ENCODE measurements around the gene JPT1. TPM values are rescaled to one million over a fixed set of nuclear protein-coding genes. Genes with fewer than 3 reads are reported as not detected.
A peak's percentile ranks its signal among the peaks of the same experiment; 100 is the strongest.

The JPT1 gene
- total RNA-seq, 1 donor from 2014 or later, result 72.9 TPM

DNA sequence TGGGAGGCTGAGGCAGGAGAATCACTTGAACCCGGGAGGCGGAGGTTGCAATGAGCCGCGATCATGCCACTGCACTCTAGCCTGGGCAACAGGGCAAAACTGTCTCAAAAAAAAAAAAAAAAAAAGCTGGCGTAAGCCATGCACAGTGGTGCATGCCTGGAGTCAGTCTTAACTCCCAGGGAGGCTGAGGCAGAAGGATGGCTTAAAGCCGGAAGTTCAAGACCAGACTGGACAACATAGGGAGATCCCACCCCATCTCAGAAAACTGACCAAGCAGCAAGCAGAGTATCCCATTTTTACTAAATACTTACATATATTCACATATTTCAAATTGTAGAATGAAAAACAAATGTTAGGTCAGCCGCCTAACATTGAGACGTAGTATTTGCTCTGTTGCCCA is 27.4 kb downstream of the JPT1 start:
- ATAC-seq (ENCODE audit: low read depth) (no peak), DNase-seq (no peak)
- Mint-ChIP-seq H3K27ac (peak overlapping the region; percentile 46), H3K4me3 (no peak overlapping the region), H3K27me3 (no peaks in the 10 kb centered on the region), H3K9me3 (no peaks in the 10 kb centered on the region), H3K36me3 (ENCODE audit: low read depth) (peaks cover 22% of the 10 kb centered on the region), H3K4me1 (peaks cover 49% of the 10 kb centered on the region)
- intact Hi-C loops (cut with micrococcal nuclease), result no loop called here
- POLR2A ChIA-PET, result interaction anchor here (0.6 to 13.0 kb wide), 6 partner anchors 10 to 282 kb away, joined by 3 to 292 read pairs (median 5); partner anchors contain the start of gene ARMC7
- TF ChIP-seq, protein P1, sequence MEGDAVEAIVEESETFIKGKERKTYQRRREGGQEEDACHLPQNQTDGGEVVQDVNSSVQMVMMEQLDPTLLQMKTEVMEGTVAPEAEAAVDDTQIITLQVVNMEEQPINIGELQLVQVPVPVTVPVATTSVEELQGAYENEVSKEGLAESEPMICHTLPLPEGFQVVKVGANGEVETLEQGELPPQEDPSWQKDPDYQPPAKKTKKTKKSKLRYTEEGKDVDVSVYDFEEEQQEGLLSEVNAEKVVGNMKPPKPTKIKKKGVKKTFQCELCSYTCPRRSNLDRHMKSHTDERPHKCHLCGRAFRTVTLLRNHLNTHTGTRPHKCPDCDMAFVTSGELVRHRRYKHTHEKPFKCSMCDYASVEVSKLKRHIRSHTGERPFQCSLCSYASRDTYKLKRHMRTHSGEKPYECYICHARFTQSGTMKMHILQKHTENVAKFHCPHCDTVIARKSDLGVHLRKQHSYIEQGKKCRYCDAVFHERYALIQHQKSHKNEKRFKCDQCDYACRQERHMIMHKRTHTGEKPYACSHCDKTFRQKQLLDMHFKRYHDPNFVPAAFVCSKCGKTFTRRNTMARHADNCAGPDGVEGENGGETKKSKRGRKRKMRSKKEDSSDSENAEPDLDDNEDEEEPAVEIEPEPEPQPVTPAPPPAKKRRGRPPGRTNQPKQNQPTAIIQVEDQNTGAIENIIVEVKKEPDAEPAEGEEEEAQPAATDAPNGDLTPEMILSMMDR (IDR thresholded peaks at IDR 0.05), result no peak
- CTCF ChIA-PET, result interaction anchor here (1.2 to 5.7 kb wide), 2 partner anchors 13 to 75 kb away, joined by 3 to 35 read pairs; no protein-coding TSS in a partner anchor

DNA sequence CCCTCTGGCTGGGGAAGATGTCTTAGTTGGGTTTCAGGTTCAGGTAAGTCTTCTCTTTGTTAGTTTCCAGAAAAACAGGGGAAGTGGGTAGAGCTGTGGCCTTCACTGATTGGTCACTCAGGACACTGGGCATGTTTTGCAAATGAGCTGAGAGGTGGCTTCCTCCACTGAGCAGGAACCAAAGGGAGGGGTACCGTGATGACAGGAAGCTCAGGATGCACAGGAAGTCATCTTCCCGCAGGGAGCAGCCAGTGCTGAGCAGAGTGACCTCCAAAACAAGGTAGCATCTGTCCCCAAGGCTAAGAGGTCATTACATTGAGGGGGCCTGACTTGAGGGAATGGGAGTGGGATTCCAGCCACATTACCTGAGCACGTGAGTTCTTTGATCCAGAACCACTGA is 28.3 kb downstream of the JPT1 start:
- ATAC-seq (ENCODE audit: low read depth), result no peak
- peaks cover 46% of the 10 kb centered on the region for H3K4me1 Mint-ChIP-seq

DNA sequence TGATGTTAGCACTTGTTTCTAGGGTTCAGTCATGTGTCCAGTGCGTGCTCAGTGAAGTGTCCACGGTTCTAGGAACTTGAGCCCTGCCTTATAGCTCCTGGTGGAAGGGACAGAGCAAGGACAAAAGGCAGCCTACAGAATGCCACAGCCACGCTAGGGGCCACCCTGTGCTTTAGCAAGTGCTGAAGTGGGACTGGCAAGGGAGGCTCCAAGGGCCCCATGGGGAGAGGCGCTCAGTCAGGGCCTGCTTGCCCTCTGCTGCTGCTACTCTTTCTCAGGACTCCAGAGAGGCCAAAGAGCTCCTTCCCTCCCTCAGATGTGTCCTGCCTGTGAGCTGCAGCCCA is 29.5 kb downstream of the JPT1 start:
- no peak for ATAC-seq (ENCODE audit: low read depth)
- Mint-ChIP-seq H3K4me3 (no peak overlapping the region), H3K4me1 (peaks cover 40% of the 10 kb centered on the region), H3K27ac (peak overlapping the region; percentile 41), H3K36me3 (ENCODE audit: low read depth) (peaks cover 28% of the 10 kb centered on the region), H3K27me3 (no peaks in the 10 kb centered on the region), H3K9me3 (no peaks in the 10 kb centered on the region)
- ChIA-PET POLR2A (interaction anchor here (0.6 to 13.0 kb wide), 5 partner anchors 7 to 731 kb away, joined by 3 to 292 read pairs (median 4); partner anchors contain the start of genes NT5C, SUMO2 and WBP2), CTCF (interaction anchor here (5.7 kb wide), 1 partner anchor 10 kb away, joined by 35 read pairs; no protein-coding TSS in a partner anchor)
- TF ChIP-seq, protein P1 (IDR thresholded peaks at IDR 0.05), result no peak
- DNase-seq, result no peak
- intact Hi-C loops (cut with micrococcal nuclease), result no loop called here

More for the DNA sequence above, 28.3 kb downstream of the JPT1 start:
- intact Hi-C loops (cut with micrococcal nuclease), result no loop called here
- TF ChIP-seq, protein P1 (IDR thresholded peaks at IDR 0.05), result no peak
- no peak for DNase-seq
- H3K4me3 Mint-ChIP-seq, result no peak overlapping the region
- ChIA-PET CTCF (interaction anchor here (1.2 to 5.7 kb wide), 2 partner anchors 12 to 76 kb away, joined by 3 to 35 read pairs; no protein-coding TSS in a partner anchor), POLR2A (interaction anchor here (2.5 to 13.0 kb wide), 2 partner anchors 9 to 16 kb away, joined by 6 to 292 read pairs; partner anchors contain the start of gene ARMC7)
- peaks cover 27% of the 10 kb centered on the region for H3K36me3 Mint-ChIP-seq (ENCODE audit: low read depth)
- H3K27ac Mint-ChIP-seq, result peak overlapping the region; percentile 47
- H3K9me3 Mint-ChIP-seq, result no peaks in the 10 kb centered on the region
- no peaks in the 10 kb centered on the region for H3K27me3 Mint-ChIP-seq

DNA sequence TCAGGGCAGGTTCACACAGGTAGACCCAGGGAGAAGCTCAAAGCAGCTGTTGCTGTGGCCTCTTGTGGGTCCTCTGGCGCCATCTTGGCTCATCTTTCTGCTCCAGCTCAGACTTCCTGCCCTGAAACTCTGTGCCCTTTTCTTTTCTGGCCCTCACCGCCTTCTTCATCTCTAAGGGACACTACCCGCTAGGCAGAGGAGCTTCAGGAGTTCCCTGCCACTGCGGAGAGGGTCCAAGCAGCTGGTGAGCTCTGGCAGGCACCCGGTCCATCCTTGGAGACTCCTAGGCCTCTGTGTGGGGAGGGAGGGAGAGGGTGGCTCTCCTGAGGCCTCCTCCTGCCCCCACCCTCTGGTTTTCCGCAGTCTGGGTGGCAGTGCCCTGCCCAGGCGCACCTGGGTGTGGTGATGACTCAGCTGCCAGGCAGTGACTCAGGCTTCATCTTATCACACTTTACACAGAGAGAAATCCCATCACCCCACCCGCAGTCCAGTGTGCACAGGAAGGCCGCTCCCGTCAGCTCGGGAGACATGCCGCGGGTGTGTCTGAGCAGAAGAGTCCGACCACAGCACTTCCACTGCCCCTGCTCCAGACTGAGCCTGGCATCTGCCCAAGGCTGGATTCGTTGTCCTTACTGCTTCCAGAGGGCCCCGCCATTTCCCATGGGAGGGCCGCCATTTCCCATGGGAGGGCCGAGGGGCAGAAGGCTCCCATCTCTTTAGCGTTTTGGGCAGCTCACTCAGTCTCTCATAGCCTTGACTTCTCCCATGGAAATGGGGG is 30.1 kb downstream of the JPT1 start:
- ATAC-seq (ENCODE audit: low read depth) (peak; percentile 75), DNase-seq (no peak)
- Mint-ChIP-seq H3K27me3 (no peaks in the 10 kb centered on the region), H3K4me1 (peaks cover 36% of the 10 kb centered on the region), H3K9me3 (no peaks in the 10 kb centered on the region), H3K36me3 (ENCODE audit: low read depth) (peaks cover 23% of the 10 kb centered on the region), H3K4me3 (no peak overlapping the region), H3K27ac (peak overlapping the region; percentile 41)
- ChIA-PET CTCF (interaction anchor here (0.6 to 5.7 kb wide), 5 partner anchors 10 to 78 kb away, joined by 3 to 35 read pairs (median 3); no protein-coding TSS in a partner anchor), POLR2A (interaction anchor here (0.6 to 13.0 kb wide), 5 partner anchors 7 to 731 kb away, joined by 3 to 292 read pairs (median 4); partner anchors contain the start of genes NT5C, SUMO2 and WBP2)
- intact Hi-C loops (cut with micrococcal nuclease), result no loop called here
- TF ChIP-seq, protein P1 (IDR thresholded peaks at IDR 0.05), result no peak

DNA sequence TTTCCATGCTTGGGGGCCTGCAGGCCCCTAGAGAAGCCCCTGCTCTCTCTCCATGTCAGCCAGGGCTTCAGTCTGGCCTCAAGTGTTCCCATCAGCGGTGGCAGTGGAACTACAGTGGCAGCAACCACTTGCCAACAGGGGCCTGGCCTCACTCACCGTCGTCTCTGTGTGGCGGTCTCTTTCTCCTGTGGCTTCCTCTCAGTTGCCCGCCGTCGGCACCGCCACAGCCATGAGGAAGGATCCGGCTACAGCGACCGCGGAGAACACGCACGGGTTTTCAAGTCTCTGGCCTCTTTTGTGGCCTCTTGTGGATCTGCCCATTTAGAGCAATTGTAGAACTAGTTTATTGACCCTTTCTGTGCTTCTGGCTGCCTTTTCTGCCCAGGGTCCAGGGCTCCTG is 36.0 kb downstream of the JPT1 start:
- TF ChIP-seq, protein P1 (IDR thresholded peaks at IDR 0.05), result no peak
- H3K4me3 Mint-ChIP-seq, result no peak overlapping the region
- POLR2A ChIA-PET, result interaction anchor here (0.5 to 9.7 kb wide), 11 partner anchors 11 to 1397 kb away, joined by 3 to 292 read pairs (median 6); partner anchors contain the start of genes GGA3, JPT1, MRPS7 and NT5C
- no peaks in the 10 kb centered on the region for H3K27me3 Mint-ChIP-seq
- H3K27ac Mint-ChIP-seq, result peak overlapping the region; percentile 59
- intact Hi-C loops (cut with micrococcal nuclease), result loop anchor here (10.0 kb wide), 1 partner anchor 146 kb away; the partner anchor contains the start of genes GGA3 and MRPS7
- CTCF ChIA-PET, result interaction anchor here (2.0 to 8.7 kb wide), 3 partner anchors 12 to 83 kb away, joined by 6 to 192 read pairs (median 37); partner anchors contain the start of gene NT5C
- no peaks in the 10 kb centered on the region for H3K9me3 Mint-ChIP-seq
- peaks cover 16% of the 10 kb centered on the region for H3K36me3 Mint-ChIP-seq (ENCODE audit: low read depth)
- ATAC-seq (ENCODE audit: low read depth) (no peak), DNase-seq (no peak)
- peaks cover 59% of the 10 kb centered on the region for H3K4me1 Mint-ChIP-seq

Data from activated B cell treated with CpG ODN at 0.5 μM for 24 hours (primary cell).